Mucosa of gallbladder (tissue), 1 donor: ENCODE results near the gene IFI27L1. TPM values are rescaled to one million over a fixed set of nuclear protein-coding genes. Genes with fewer than 3 reads are reported as not detected.

Experiments
- DNase-seq: peaks from one replicate; pipeline ENCODE4 v3.0.0-alpha.2; 2020; ENCODE audit warnings: low spot score
- total RNA-seq: library from RNA; stranded (reverse); gene quantifications from one replicate; pipeline ENCODE4 v1.2.1, GENCODE V29; 2021
- donor health status: DM: no; HTN: no; CAD: no.

The IFI27L1 gene
- total RNA-seq, 1 donor from 2014 or later = 19.8 TPM

DNA sequence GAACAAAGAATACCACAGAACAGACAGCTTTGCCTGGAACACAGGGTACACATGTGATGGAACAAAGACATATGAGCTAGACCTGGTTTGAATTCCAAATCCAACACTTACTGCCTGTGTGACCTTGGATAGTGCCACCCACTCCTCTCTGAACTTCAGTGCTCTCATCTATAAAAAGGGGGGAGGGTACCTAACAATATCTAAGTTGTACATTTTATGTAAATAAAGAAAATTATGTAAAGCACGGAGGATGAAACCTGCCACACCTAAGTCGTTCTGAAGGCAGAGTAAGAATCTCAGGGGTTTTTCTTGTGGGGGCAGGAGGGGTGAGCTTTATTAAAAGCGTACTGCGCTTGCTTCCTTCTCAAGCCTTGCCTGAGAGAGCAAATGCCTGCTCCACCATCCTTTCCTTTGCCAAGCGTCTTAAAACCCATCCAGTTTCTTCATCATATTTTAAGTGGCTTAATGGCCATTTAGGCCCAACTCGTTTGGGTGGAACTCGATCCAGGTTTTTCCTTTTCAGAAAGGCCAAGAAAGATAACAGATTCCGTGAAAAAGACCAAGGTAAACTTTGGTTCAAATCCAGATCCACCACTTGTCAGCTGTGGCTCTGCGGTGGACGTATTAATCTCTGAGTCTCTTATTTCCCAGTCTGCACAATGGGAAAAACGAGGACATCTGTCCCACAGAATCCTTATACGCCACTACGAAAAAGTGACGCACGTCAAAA lies 1.1 kb upstream of the IFI27L1 start:
- no peak for DNase-seq

DNA sequence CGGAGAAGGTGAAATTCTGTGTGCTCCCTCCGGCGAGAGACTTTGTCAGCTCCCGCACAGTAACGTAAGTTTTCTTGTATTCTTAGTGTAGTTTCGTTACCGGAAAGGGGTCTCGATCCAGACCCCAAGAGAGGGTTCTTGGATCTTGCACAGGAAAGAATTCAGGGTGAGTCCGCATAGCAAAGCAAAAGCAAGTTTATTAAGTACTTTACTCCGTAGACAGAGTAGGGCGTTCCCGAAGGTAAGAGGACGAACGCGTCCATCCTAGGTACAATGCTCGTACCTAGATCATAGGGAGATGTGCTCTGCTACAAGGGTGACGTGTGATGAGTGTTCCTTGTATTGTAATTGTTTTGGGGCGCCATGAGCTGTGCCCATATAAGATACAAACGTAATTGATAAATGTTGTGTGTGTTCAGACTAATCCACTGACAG lies 293 bp downstream of the IFI27L1 start:
- DNase-seq = no peak

DNA sequence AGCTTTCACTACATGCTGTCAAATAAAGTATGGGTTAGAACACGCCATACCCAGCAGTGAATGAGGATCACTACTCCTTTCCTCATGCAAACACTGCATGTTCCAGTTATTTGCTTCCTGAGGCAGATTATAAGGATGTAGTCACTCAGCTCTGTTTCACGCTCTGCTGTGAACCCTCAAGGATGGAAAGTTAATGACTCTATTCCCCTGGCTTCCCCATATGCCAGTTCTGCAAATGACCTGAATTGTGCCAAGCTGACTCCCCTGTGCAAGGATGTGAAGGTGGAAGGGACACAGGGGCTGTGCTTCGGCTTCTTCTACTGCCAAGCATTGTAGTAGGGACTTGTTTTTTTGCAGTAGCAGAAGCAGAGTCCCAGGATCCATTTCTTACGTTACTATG lies 6.8 kb downstream of the IFI27L1 start:
- DNase-seq = no peak

- DNase-seq = no peak
Observed at GRCh38 chr14:94088516-94088915, 7.4 kb downstream of the IFI27L1 start.

- DNase-seq = no peak
Observed at GRCh38 chr14:94089479-94089878, 8.4 kb downstream of the IFI27L1 start.

- no peak for DNase-seq
Observed at GRCh38 chr14:94093418-94093817, 12.3 kb downstream of the IFI27L1 start.

DNA sequence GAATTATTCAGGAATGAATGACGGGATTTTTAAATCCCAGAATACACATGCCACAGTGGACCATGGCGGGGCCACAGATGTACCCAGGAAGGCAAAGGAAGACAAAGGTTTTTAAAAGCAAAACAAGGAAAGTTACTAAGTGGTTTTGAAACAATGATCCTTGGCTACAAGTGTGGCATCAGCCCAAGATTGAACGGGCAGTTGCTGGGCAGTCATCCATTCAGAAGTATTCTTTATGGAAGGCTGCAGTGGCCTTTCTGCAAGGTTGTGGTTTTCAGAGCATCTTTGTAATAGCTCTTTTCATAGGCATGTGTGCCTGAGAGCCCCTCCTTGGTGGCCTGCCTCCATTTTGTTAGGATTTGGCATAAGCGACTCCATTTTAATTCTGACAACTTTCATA lies 16.0 kb downstream of the IFI27L1 start:
- DNase-seq = no peak

DNA sequence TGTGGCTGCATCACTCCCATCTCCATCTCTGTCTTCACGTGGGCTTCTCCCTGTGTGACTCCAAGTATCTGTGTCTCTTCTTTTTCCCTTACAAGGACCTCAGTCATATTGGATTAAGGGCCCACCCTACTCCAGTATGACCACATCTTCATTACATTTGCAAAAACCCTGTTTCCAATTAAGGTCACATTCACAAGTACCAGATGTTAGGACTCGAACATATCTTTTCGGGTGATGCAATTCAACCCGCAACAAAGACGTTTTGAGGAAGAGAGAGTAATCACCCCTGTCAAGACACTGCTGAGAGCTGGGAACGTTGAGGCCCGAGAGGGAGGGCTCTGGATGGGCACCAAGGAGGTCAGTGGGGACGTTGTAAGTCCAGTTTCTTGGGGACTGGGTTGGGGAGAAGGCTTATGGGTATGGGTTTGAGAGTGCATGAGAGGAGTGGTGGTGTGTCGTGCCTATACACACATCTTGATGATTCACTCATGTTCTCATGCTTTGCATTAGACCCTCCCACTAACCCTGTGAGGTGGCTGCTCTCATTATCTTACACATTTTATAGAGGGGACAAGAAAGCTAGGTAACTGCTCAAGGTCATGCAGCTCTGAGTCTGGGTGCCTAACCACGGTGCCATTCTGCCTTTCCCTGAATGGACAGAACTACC lies 17.3 kb downstream of the IFI27L1 start:
- DNase-seq = no peak

DNA sequence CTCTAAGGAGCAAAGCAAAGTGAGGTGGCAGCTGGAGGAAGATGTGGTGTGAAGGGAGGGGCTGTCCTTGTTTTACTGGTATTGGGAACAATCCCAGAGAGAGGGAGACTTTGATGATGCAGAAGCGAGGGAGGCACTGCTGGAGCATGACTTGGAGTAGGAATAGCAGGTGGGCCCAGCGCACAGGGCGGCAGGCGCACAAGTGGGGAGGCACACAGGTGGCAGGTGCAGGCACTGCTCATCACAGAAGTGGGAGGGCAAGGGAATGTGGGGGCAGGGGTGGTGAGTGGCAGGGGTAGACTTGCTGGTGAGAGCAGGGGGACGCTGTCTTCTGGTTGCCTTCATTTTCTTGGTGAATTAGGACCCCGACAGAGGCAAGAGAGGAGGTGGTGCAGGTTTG lies 17.9 kb downstream of the IFI27L1 start:
- no peak for DNase-seq

GRCh38 chr14:94100847-94101246 lies 19.7 kb downstream of the IFI27L1 start:
- DNase-seq = no peak

DNA sequence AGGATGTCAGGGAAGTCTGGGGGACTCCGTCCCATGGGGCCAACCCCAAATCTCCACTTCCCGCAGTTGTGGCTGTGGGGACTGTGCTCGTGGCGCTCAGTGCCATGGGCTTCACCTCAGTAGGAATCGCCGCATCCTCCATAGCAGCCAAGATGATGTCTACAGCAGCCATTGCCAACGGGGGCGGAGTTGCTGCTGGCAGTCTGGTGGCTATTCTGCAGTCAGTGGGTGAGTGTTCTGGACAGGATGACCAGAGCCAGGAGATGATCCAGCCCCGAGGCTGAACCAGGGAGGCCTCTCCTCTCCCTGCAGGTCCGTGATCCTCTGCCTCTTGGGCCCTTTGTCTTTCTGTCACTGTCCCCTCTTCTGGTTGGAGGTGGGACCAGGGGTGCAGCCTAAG lies 20.6 kb downstream of the IFI27L1 start:
- DNase-seq = no peak

DNA sequence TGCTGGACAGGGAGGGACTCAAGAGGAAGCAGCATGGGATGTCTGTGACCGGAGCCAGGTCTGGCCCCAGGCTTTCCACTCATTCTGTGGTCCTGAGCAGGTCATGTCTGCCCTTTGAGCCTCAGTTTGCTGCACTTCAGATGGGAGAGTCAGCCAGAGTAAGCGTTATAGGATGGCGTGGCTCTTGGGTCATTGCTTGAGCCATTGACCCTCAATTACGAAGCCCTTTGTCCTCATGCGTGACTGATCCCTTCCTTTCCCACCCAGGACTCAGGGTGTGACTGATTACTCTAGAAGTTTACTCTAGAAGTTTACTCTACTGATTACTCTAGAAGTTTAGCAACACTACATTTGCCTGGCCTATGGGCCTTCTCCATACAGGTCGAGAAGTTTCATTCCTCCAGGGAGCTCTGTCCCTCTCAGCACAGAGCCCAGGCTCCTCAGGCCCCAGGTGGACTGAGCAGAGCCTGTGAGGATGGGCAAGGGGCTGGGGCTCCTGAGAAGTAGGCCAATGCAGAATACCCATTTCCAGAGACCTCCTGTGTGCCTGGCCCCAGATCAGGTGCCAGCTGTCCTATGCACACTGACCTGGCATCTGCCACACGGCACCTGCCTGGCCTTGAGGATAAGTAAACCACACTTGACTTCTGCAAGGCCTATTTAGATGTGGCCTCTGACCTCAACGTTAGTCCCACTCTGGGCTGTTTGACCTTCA lies 21.8 kb downstream of the IFI27L1 start:
- DNase-seq = no peak

GRCh38 chr14:94103554-94104150 lies 22.5 kb downstream of the IFI27L1 start:
- no peak for DNase-seq

DNA sequence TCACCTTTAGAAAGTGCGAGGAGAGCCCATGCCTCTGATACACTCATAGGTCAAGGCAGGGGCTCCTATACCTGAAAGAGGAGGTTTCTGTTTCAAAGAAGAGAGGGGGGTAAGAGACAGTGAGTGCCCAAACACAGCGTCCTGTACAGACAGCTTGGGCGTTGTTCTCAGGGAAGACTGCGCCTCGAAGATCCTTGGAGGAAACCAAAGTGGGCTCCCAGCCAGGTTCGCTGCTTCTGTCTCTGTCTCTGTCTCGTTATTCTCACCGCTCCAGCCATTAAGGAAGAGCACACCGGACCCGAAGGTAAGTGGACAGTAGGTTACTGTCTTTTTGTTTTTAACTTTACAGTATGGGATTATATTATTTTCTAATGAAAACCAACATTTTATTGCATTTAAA lies 23.6 kb downstream of the IFI27L1 start:
- DNase-seq = no peak

DNA sequence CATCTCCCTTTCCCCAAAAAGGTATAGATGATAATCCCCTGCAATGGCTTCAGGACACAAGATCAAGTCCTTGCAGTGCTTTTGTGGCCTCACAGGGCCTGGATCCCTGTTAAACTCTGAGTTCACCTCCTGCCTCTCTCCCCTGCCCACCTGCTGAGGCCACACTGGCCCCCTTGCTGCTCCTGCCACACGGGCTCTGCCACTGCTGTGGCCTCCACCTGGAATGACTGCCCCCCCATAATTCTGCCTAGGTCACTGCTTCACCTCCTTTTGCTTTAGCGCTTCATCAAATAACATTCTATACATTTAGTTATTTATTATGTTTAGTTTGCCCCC lies 28.8 kb downstream of the IFI27L1 start:
- no peak for DNase-seq

GRCh38 chr14:94110552-94111181 lies 29.6 kb downstream of the IFI27L1 start, which contains the start of gene IFI27:
TSS of gene IFI27 (plus strand) at chr14:94110736.
- peak; percentile 76 for DNase-seq

DNA sequence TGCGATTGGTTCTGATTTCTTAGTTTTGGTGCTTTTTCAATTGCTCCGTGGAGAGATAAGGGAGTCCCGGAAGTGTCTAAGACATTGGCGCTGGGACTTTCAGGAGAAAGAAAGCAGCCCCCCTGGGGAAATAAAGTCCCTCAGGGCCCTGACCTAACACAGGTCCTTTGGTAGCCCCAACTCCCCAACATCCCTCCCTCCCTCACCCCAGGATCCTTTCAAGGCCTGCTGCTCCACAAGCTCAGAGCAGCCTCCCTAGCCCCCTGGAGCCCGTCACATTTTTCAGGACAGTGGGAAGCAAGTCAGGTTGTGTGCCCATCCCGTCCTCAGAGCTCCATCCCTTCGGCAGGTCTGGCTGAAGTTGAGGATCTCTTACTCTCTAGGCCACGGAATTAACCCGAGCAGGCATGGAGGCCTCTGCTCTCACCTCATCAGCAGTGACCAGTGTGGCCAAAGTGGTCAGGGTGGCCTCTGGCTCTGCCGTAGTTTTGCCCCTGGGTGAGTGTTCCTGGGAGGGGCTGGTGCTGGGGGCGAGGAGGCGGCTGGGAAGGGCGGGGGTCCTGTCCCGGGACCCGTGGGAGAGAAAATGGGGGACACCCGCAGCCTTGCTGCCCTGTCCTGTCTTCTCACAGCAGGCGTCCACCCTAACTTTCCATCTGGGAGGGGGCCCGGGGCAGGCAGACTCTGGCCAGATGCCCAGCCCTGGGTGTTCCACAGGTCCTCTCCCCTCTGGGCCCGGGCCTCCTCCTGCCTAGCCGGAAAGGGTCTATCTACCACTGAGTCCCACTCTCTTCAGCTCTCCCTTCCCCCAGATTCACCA lies 30.4 kb downstream of the IFI27L1 start:
- no peak for DNase-seq

- no peak for DNase-seq
Observed at GRCh38 chr14:94112513-94113063, 31.5 kb downstream of the IFI27L1 start.

DNA sequence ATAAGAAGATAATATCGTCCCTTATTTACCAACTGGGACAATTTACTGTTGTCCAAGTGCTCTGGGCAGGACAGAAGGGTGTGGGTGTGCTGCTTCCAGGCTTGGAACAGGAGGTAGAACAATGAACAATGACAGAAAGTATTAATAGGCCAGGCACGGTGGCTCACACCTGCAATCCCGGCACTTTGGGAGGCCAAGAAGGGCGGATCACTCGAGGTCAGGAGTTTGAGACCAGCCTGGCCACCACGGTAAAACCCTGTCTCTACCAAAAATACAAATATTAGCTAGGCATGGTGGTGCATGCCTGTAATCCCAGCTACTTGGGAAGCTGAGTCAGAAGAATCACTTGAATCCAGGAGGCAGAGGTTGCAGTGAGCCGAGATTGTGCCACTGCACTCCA lies 32.0 kb downstream of the IFI27L1 start:
- DNase-seq = no peak

GRCh38 chr14:94113490-94113889 lies 32.4 kb downstream of the IFI27L1 start:
- peak; percentile 86 for DNase-seq
